Brain microvascular endothelial cell (primary cell): ENCODE data around the gene LMAN2.
A peak's percentile ranks its signal among the peaks of the same experiment; 100 is the strongest.

Source experiments
- DNase-seq: peaks from one replicate; pipeline ENCODE4 v3.0.0-alpha.2; 2020
- H3K27ac ChIP-seq: fragments of 250-450 bp; sonication (Bioruptor Pico); 2 replicates; pipeline ENCODE4 v1.5.1; 2020; ENCODE audit warnings: mild to moderate bottlenecking, moderate library complexity
- H3K27me3 ChIP-seq: fragments of 250-450 bp; sonication (Bioruptor Pico); replicated peaks from 2 replicates; pipeline ENCODE4 v1.5.1; 2020; ENCODE audit warnings: mild to moderate bottlenecking
- H3K36me3 ChIP-seq: fragments of 250-450 bp; sonication (Bioruptor Pico); replicated peaks from 2 replicates; pipeline ENCODE4 v1.5.1; 2020; ENCODE audit warnings: mild to moderate bottlenecking
- H3K4me3 ChIP-seq: 2 replicates; pipeline ENCODE4 v1.5.1; 2011; ENCODE audit warnings: low read depth, mild to moderate bottlenecking, control low read depth, low read length, moderate library complexity
- CTCF ChIP-seq: IDR thresholded peaks from 2 replicates; pipeline ENCODE4 v1.5.1; 2011; ENCODE audit warnings: low read depth, mild to moderate bottlenecking, moderate library complexity, low read length, control low read depth, inconsistent platforms; ENCODE audit errors: missing control alignments
- in situ Hi-C: cut with HindIII; loops from 2 replicates; pipeline ENCODE4 v1.10.0; 2017; ENCODE audit warnings: low sequenced_read_pairs, low pct_ligation_motif_present

The LMAN2 gene

GRCh38 chr5:177319913-177320588 is 31.4 kb downstream of the LMAN2 start:
- TF ChIP-seq CTCF = no peak
- no peak overlapping the region for H3K4me3 ChIP-seq
- H3K36me3 ChIP-seq = no peaks in the 10 kb centered on the region
- H3K27me3 ChIP-seq = no peaks in the 10 kb centered on the region
- DNase-seq = no peak
- in situ Hi-C loops = loop anchor here (25.0 kb wide), 1 partner anchor 117 kb away; the partner anchor contains the start of genes GRK6 and PRR7
- H3K27ac ChIP-seq = no peak overlapping the region

GRCh38 chr5:177317959-177318377 is 33.5 kb downstream of the LMAN2 start:
- H3K27me3 ChIP-seq = no peaks in the 10 kb centered on the region
- H3K36me3 ChIP-seq = no peaks in the 10 kb centered on the region
- no peak overlapping the region for H3K27ac ChIP-seq
- DNase-seq = peak; percentile 77
- no peak overlapping the region for H3K4me3 ChIP-seq
- in situ Hi-C loops = loop anchor here (25.0 kb wide), 1 partner anchor 119 kb away; the partner anchor contains the start of genes GRK6 and PRR7
- TF ChIP-seq CTCF = peak; percentile 92

- Histone ChIP-seq H3K27ac (no peak overlapping the region), H3K4me3 (no peak overlapping the region), H3K36me3 (no peaks in the 10 kb centered on the region), H3K27me3 (no peaks in the 10 kb centered on the region)
- no peak for DNase-seq
- TF ChIP-seq CTCF = no peak
- in situ Hi-C loops = loop anchor here (25.0 kb wide), 1 partner anchor 121 kb away; the partner anchor contains the start of genes GRK6 and PRR7
These were observed 35.5 kb downstream of the LMAN2 start for GRCh38 chr5:177316005-177316404.

- no peak overlapping the region for H3K27ac ChIP-seq
- in situ Hi-C loops = loop anchor here (25.0 kb wide), 1 partner anchor 122 kb away; the partner anchor contains the start of genes GRK6 and PRR7
- no peaks in the 10 kb centered on the region for H3K27me3 ChIP-seq
- H3K36me3 ChIP-seq = no peaks in the 10 kb centered on the region
- no peak for DNase-seq
- H3K4me3 ChIP-seq = no peak overlapping the region
- TF ChIP-seq CTCF = no peak
These were observed 36.1 kb downstream of the LMAN2 start for GRCh38 chr5:177315411-177315810.

GRCh38 chr5:177314376-177315342 is 36.8 kb downstream of the LMAN2 start:
- Histone ChIP-seq H3K4me3 (no peak overlapping the region), H3K27me3 (no peaks in the 10 kb centered on the region), H3K36me3 (no peaks in the 10 kb centered on the region), H3K27ac (no peak overlapping the region)
- no peak for TF ChIP-seq CTCF
- in situ Hi-C loops = loop anchor here (25.0 kb wide), 1 partner anchor 123 kb away; the partner anchor contains the start of genes GRK6 and PRR7
- DNase-seq = no peak
